Activated T-cell treated with anti-CD3 and anti-CD28 coated beads, Interleukin-2, amount 50 U/mL, for 72 hours (primary cell): ENCODE data around the gene ZBTB42. TPM values are rescaled to one million over a fixed set of nuclear protein-coding genes. Genes with fewer than 3 reads are reported as not detected.

ENCODE experiments used
- ATAC-seq, 2 donors: fragments of 150-1000 bp; cut with Tn5 transposase; replicated peaks in 1 of 2; 2 replicates each; pipeline ENCODE4 v1.10.0; 2021; ENCODE audit warnings: moderate library complexity in 2 of 2, mild to moderate bottlenecking in 1 of 2
- DNase-seq, 2 donors: peaks; one replicate each; pipeline ENCODE4 v3.0.0; 2021 to 2022; ENCODE audit warnings: mixed read lengths in 1 of 2
- H3K27ac Mint-ChIP-seq: one replicate; pipeline ENCODE4 v1.8.0; 2022; ENCODE audit warnings: mild to moderate bottlenecking, moderate library complexity, mixed read lengths
- H3K27me3 Mint-ChIP-seq: one replicate; pipeline ENCODE4 v1.8.0; 2022; ENCODE audit warnings: low read depth, mixed read lengths
- H3K36me3 Mint-ChIP-seq, 2 donors: one replicate each; pipeline ENCODE4 v1.8.0; 2022; ENCODE audit warnings: mixed read lengths in 2 of 2, mild to moderate bottlenecking in 1 of 2; ENCODE audit not compliant: insufficient read depth in 2 of 2
- H3K4me1 Mint-ChIP-seq: one replicate; pipeline ENCODE4 v1.8.0; 2022; ENCODE audit warnings: low read depth, mixed read lengths
- H3K4me3 Mint-ChIP-seq, 2 donors: one replicate each; pipeline ENCODE4 v1.8.0; 2022; ENCODE audit warnings: mild to moderate bottlenecking in 2 of 2, mixed read lengths in 2 of 2, moderate library complexity in 2 of 2
- H3K9me3 Mint-ChIP-seq, 2 donors: one replicate each; pipeline ENCODE4 v1.8.0; 2022; ENCODE audit warnings: mixed read lengths in 2 of 2
- total RNA-seq, 2 donors: library from RNA; stranded (reverse); gene quantifications; one replicate each; pipeline ENCODE4 v1.2.3, GENCODE V29; 2022

Gene ZBTB42
- total RNA-seq, 2 donors from 2014 or later = 2.5 to 3.0 TPM

DNA sequence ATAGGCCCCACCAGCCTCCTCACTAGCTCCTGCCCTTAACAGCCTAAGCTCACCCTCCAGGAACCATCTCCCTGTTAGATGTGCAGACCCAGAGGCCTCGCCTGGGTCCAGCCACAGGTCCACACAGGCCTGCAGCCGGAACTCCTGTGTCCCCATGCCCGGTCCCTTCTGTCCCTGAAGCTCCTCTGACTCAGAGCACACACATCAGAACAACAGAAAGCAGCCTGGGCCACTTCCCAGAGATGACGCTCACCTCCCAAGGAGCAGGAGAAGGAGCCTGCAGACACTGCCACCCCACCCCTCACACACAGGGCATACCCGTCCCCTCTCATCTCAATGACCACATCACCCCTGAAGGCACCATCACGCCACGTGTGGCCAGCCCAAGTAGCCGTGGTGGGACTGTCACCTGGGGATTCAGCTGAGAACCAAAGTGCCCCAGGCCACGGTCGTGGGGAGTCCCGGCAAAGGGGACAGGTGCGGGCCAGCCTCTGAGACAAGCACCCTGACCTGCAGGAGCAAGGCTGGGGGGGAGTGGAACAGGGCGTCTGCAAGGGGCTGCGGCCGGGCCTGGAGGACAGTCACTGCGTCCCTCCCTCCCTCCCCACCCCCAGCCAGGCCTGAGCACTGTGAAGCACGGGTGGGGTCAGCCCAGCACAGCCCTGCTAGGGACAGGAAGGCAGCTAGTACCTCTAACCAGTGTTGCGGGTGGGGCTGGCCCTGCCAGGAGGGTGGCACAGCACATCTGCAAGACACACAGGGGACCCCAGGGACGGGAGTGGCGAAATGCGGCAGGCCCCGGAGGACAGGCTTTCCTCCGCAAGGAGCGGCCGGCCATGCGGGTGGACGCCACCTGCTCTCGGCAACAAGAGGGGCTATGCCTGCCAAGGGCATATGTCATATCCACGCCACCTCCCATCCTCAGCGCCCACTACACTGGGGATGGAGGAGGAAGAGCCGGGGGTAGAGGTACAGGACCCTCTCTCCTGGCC is 10.9 kb upstream of the ZBTB42 start:
- H3K27me3 Mint-ChIP-seq = no peaks in the 10 kb centered on the region
- no peaks in the 10 kb centered on the region for H3K9me3 Mint-ChIP-seq
- H3K4me3 Mint-ChIP-seq = no peak overlapping the region
- no peak for DNase-seq
- no peak overlapping the region for H3K27ac Mint-ChIP-seq
- peaks cover 30% of the 10 kb centered on the region for H3K4me1 Mint-ChIP-seq
- H3K36me3 Mint-ChIP-seq = peaks cover 0 to 1% of the 10 kb centered on the region in 2 donors
- no peak for ATAC-seq

- no peak overlapping the region for H3K4me3 Mint-ChIP-seq
- no peaks in the 10 kb centered on the region for H3K27me3 Mint-ChIP-seq
- DNase-seq = no peak
- no peak for ATAC-seq
- no peak overlapping the region for H3K27ac Mint-ChIP-seq
- H3K9me3 Mint-ChIP-seq = no peaks in the 10 kb centered on the region
- H3K4me1 Mint-ChIP-seq = peaks cover 36% of the 10 kb centered on the region
- peaks cover 0 to 1% of the 10 kb centered on the region in 2 donors for H3K36me3 Mint-ChIP-seq
Observed at GRCh38 chr14:104791425-104791824, 9.5 kb upstream of the ZBTB42 start.

- ATAC-seq = no peak
- no peak overlapping the region for H3K27ac Mint-ChIP-seq
- no peak overlapping the region for H3K4me3 Mint-ChIP-seq
- DNase-seq = no peak
- no peaks in the 10 kb centered on the region for H3K27me3 Mint-ChIP-seq
- H3K4me1 Mint-ChIP-seq = peaks cover 45% of the 10 kb centered on the region
- peaks cover 0 to 1% of the 10 kb centered on the region in 2 donors for H3K36me3 Mint-ChIP-seq
- no peaks in the 10 kb centered on the region for H3K9me3 Mint-ChIP-seq
Observed at GRCh38 chr14:104792101-104792884, 8.6 kb upstream of the ZBTB42 start.

- DNase-seq (no peak), ATAC-seq (no peak)
- Mint-ChIP-seq H3K36me3 (peaks cover 0 to 1% of the 10 kb centered on the region in 2 donors), H3K9me3 (no peaks in the 10 kb centered on the region), H3K27me3 (no peaks in the 10 kb centered on the region), H3K27ac (no peak overlapping the region), H3K4me3 (peak overlapping the region; percentile 91 to 95), H3K4me1 (peaks cover 43% of the 10 kb centered on the region)
Observed at GRCh38 chr14:104792945-104793702, 7.8 kb upstream of the ZBTB42 start.

DNA sequence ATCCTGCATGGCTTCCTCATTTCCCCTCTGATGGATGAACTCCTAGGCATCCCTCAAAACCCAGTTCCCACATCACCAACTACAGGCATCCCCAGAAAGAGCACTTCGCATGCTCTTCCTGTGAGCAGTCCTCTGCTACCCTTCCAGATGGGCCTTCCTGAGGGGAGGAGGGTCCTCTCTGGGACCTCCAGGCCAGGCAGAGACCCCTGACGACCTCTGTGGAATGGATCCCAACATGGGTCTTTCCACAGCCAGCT is 7.3 kb upstream of the ZBTB42 start:
- Mint-ChIP-seq H3K4me1 (peaks cover 40% of the 10 kb centered on the region), H3K27ac (no peak overlapping the region), H3K36me3 (peaks cover 0 to 1% of the 10 kb centered on the region in 2 donors), H3K4me3 (peak overlapping the region; percentile 91 to 95), H3K27me3 (no peaks in the 10 kb centered on the region), H3K9me3 (no peaks in the 10 kb centered on the region)
- no peak for DNase-seq
- ATAC-seq = no peak

DNA sequence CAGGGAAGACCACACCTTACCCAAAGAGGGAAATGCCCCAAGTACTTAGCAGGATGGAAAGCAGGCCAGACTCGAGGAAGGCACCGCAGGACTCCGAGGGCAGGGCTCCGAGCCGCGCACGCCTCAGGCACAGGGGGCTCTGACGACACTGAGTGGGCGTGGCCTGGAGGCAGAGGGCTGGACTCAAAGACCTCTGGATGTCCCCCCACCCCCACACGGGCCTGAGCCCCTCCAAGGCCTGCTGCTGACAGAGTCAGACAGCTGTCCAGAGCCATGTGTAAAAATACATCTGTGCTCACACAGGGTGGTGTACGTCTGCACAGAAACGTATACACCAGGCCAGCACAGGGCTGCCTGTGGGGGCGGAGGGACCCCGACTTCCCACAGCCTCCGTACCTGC is 6.8 kb upstream of the ZBTB42 start:
- DNase-seq (peak in 1 of 2 donors; percentile 49), ATAC-seq (no peak)
- Mint-ChIP-seq H3K9me3 (no peaks in the 10 kb centered on the region), H3K4me3 (peak overlapping the region; percentile 91 to 95), H3K27ac (no peak overlapping the region), H3K36me3 (peaks cover 0 to 1% of the 10 kb centered on the region in 2 donors), H3K4me1 (peaks cover 40% of the 10 kb centered on the region), H3K27me3 (no peaks in the 10 kb centered on the region)

- DNase-seq (no peak), ATAC-seq (peak; percentile 4 to 12)
- H3K9me3 Mint-ChIP-seq = no peaks in the 10 kb centered on the region
- peaks cover 42% of the 10 kb centered on the region for H3K4me1 Mint-ChIP-seq
- peaks cover 0 to 1% of the 10 kb centered on the region in 2 donors for H3K36me3 Mint-ChIP-seq
- peak overlapping the region; percentile 82 for H3K27ac Mint-ChIP-seq
- H3K4me3 Mint-ChIP-seq = peak overlapping the region; percentile 91 to 95
- no peaks in the 10 kb centered on the region for H3K27me3 Mint-ChIP-seq
Observed at GRCh38 chr14:104794631-104794992, 6.3 kb upstream of the ZBTB42 start.

- Mint-ChIP-seq H3K9me3 (no peaks in the 10 kb centered on the region), H3K4me3 (peak within 1 kb of the TSS; percentile 91 to 95), H3K27ac (peak within 1 kb of the TSS; percentile 82), H3K36me3 (no peaks in the 10 kb centered on the region), H3K27me3 (no peaks in the 10 kb centered on the region), H3K4me1 (peaks cover 47% of the 10 kb centered on the region)
- DNase-seq = peak; percentile 44 to 62
- ATAC-seq = peak; percentile 63 to 71
Observed at GRCh38 chr14:104794993-104795780, 5.7 kb upstream of the ZBTB42 start, which contains the start of gene AKT1. TSS of gene AKT1 (minus strand) at chr14:104795748. CDS start at chr14:104792643, 3,105 bp downstream.

DNA sequence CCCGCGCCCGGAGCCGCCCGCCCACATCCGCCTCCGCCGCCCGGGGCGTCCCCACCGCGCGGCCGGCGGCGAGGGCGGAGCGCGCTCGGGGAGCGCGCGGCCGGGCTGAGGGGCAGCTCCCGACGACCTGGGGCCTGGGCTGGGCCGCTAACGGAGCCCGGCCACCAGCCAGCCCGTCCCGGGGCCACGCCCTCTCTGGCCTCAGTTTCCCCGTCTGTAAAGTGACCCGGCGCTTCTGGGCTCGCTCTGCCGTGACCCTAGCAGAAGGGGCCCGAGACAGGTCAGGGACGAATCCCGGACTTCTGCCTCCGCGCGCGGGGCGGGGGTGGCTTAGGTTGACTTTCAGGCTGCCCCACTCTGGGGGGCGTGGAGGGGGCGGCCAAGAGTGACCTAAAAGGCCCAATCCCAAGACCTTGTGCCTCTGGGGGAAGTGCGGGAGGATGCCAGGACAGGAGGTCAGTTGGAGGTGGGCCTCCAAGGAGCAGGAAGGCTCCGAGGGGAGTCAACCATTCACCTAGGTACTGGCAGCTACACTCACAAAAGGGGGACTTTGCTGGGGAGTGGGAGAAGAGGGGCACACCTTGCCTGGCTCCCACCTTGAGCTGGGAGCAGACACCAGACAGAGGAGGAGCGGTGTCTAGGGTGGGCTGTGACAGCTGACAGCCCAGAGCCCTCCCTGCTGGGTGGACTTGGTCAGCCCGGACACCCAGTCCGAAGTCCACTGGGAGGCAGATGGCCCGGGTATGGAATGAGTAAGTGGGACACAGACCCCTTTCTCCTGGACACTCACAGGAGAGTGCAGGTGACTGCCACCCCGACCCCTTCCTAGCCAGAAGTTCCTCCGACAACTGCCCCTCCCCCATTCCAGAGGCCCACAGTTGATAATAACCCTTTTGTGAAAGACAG is 4.9 kb upstream of the ZBTB42 start:
- ATAC-seq (peak; percentile 65 to 68), DNase-seq (peak; percentile 61 to 71)
- H3K4me1 Mint-ChIP-seq = peaks cover 47% of the 10 kb centered on the region
- no peaks in the 10 kb centered on the region for H3K27me3 Mint-ChIP-seq
- H3K9me3 Mint-ChIP-seq = no peaks in the 10 kb centered on the region
- peak overlapping the region; percentile 78 to 82 for H3K4me3 Mint-ChIP-seq
- no peaks in the 10 kb centered on the region for H3K36me3 Mint-ChIP-seq
- peak overlapping the region; percentile 54 for H3K27ac Mint-ChIP-seq

GRCh38 chr14:104796687-104797081 is 4.2 kb upstream of the ZBTB42 start:
- no peaks in the 10 kb centered on the region for H3K9me3 Mint-ChIP-seq
- no peaks in the 10 kb centered on the region for H3K36me3 Mint-ChIP-seq
- DNase-seq = no peak
- no peak for ATAC-seq
- no peak overlapping the region for H3K27ac Mint-ChIP-seq
- H3K4me3 Mint-ChIP-seq = peak overlapping the region; percentile 78 to 82
- H3K4me1 Mint-ChIP-seq = peaks cover 53% of the 10 kb centered on the region
- no peaks in the 10 kb centered on the region for H3K27me3 Mint-ChIP-seq

DNA sequence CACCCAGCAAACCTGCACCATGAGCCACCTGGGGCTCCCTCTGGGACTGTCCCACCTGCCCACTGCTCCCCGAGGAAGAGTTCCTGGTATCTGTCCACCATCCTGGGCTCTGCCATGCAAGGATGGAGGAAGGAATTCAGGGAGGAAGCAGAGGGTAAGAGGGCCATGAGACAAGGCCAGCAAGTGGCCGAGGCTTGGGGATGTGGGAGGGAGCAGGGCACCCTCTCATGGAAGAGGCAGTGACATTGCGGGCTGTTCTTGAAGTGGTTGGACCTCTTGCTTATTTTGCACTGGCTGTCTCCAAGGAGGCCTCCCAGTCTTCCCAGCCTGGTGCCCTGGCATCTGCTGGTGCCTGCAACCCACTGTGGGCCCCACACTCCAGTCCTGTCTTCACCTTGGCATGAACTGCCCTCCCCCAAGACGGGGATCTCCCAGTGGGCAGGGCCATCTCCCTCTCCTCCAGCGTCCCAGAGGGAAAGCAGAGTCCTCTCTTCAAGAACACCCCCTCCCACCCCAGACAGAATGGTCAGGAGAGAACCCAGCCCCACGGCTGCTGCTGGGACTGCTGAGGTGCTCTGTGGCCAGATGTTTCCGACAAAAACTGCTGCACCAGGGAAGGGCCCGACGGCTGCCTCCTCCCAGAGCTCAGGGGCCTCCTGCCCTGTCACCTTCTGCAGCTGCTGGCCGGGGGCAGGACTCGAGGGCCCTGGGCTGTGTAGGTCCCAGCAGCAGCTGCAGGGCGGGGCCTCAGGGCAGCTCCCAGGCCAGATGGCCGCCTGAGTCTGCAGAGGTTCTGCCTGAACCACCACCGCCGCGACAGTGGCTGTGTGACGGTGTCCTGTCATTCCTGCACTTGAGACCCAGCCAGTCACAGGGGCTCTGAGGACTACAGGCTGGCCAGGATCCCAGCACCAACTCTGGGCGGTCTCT is 3.5 kb upstream of the ZBTB42 start:
- H3K9me3 Mint-ChIP-seq = no peaks in the 10 kb centered on the region
- DNase-seq = no peak
- H3K27ac Mint-ChIP-seq = no peak overlapping the region

More for the DNA sequence above, 3.5 kb upstream of the ZBTB42 start:
- peak overlapping the region in 1 of 2 donors; percentile 62 for H3K4me3 Mint-ChIP-seq
- no peak for ATAC-seq
- H3K4me1 Mint-ChIP-seq = peaks cover 55% of the 10 kb centered on the region
- H3K27me3 Mint-ChIP-seq = no peaks in the 10 kb centered on the region
- H3K36me3 Mint-ChIP-seq = no peaks in the 10 kb centered on the region
